ENCODE data around the gene C6orf136. TPM values are rescaled to one million over a fixed set of nuclear protein-coding genes. Genes with fewer than 3 reads are reported as not detected.
"Not testable (repeated sequence)": the region's sequence is repeated elsewhere in the genome, so short reads cannot be mapped to it uniquely, and the experiment has no call there.

Gene C6orf136, protein sequence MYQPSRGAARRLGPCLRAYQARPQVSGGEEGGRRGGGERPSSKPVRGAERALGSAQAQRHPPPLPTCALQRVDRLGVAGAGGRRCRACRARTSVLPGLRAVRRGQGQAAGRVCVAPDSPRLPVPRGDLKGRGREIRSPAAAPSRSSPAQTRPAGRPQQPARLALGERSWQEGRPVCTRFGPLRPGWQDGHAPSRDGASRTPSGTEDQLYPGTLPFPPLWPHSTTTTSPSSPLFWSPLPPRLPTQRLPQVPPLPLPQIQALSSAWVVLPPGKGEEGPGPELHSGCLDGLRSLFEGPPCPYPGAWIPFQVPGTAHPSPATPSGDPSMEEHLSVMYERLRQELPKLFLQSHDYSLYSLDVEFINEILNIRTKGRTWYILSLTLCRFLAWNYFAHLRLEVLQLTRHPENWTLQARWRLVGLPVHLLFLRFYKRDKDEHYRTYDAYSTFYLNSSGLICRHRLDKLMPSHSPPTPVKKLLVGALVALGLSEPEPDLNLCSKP
- 25.0 and 35.9 TPM in 2 replicates for total RNA-seq (2021)
- Bru-seq, nascent RNA: percentile 67 among the genes with signal in this experiment
- percentile 72 among the genes with signal in this experiment for BruChase-seq, experiment 1, labeled RNA remaining after a 2-hour chase
- percentile 75 among the genes with signal in this experiment for BruChase-seq, experiment 2, labeled RNA remaining after a 6-hour chase
- long read RNA-seq, transcript C6orf136-203 (6 exons, 1,402 nt): major isoform, 9 of 23 reads
- long read RNA-seq, partial matches to known transcripts: 2 of 23 reads
- long read RNA-seq, other reads (novel, unspliced or antisense): 8 of 23 reads

DNA sequence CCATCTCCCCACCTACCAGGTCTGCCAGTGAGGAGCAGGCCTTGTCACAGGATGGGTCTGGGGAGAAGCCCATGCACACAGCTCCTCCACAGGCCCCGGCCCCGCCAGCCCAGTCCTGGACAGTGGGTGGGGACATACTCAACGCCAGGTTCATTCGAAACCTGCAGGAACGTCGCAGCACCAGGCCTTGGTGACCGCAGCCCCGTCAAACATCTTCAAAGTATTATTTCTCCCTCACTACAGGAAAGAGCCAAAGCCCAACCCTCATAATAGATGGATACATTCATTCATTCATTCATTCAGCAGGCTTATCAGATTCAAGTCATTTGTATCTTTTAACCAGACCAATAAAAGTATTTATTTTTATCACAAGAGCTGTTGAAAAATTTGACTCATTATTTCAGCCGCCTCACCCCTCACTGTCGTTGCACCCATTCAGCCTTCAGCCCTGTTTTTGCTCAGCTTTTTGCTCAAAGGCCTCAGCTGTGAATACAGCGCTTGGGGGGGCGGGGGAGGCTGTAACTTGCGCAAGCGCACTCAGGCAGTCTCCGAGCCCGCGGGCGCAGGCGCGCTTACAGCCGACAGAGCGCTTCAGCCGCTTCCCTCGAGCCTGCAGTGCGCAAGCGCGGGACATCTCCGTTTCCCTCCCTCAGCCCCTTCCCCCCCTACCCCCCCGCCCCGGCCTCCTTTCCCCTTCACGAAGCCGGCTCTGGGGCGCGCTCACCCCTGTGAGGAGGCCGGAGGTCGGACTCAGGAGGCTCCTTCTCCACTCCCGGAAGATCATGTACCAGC lies at the start of gene C6orf136:
C6orf136 (plus strand) TSS at position 684 of the 792 bp plus-strand sequence; CDS start at position 783, 99 bp downstream.
- Histone ChIP-seq H3K4me3 (ENCODE audit: low read depth, low read length, poor library complexity, severe bottlenecking) (peak within 1 kb of the TSS; percentile 99), H3K9me3 (ENCODE audit: low read depth, low read length, poor library complexity, severe bottlenecking) (no peaks in the 10 kb centered on the region), H3K27ac (ENCODE audit: low read depth, low read length, poor library complexity, severe bottlenecking) (peak within 1 kb of the TSS; percentile 92), H3K27me3 (replicated peaks; ENCODE audit: insufficient read depth, low read depth, low read length, poor library complexity) (no peaks in the 10 kb centered on the region), H3K36me3 (ENCODE audit: insufficient read depth, low read length, poor library complexity, severe bottlenecking) (peaks cover 26% of the 10 kb centered on the region), H3K4me1 (ENCODE audit: insufficient read depth, low read length, poor library complexity, severe bottlenecking) (peaks cover 10% of the 10 kb centered on the region)
- TF ChIP-seq EZH2 (IDR thresholded peaks at IDR 0.05; ENCODE audit: borderline replicate concordance, low read depth, low read length, poor library complexity, severe bottlenecking) (no peak), CTCF (conservative IDR thresholded peaks at IDR 0.05; ENCODE audit: low read depth, low read length) (no peak)
- ChIA-PET POLR2A (ENCODE audit: low non-redundant PET) (interaction anchor here (0.5 to 0.6 kb wide), 2 partner anchors 78 to 1059 kb away, joined by 8 to 12 read pairs; no protein-coding TSS in a partner anchor), CTCF (interaction anchor here (0.5 kb wide), 1 partner anchor 28 kb away, joined by 3 read pairs; no protein-coding TSS in a partner anchor)
- DNase-seq (ENCODE audit: low spot score): peak; percentile 96
- intact Hi-C loops (cut with micrococcal nuclease; ENCODE audit: unreplicated experiment): no loop called here
- TSS peak; percentile 35 for BruUV-seq (replicated peaks)

GRCh38 chr6:30597315-30598144 lies 49.4 kb upstream of the C6orf136 start:
- POLR2A ChIA-PET (ENCODE audit: low non-redundant PET): interaction anchor here (0.6 to 0.7 kb wide), 2 partner anchors 55 to 107 kb away, joined by 3 to 28 read pairs; no protein-coding TSS in a partner anchor

More at GRCh38 chr6:30597315-30598144, 49.4 kb upstream of the C6orf136 start:
- peak; percentile 81 for TF ChIP-seq CTCF (conservative IDR thresholded peaks at IDR 0.05; ENCODE audit: low read depth, low read length)
- H3K27ac ChIP-seq (ENCODE audit: low read depth, low read length, poor library complexity, severe bottlenecking); H3K4me1 ChIP-seq (ENCODE audit: insufficient read depth, low read length, poor library complexity, severe bottlenecking); H3K4me3 ChIP-seq (ENCODE audit: low read depth, low read length, poor library complexity, severe bottlenecking); H3K9me3 ChIP-seq (ENCODE audit: low read depth, low read length, poor library complexity, severe bottlenecking); BruUV-seq (replicated peaks); H3K27me3 ChIP-seq (replicated peaks; ENCODE audit: insufficient read depth, low read depth, low read length, poor library complexity): not testable (repeated sequence)
- CTCF ChIA-PET: interaction anchor here (0.7 to 2.0 kb wide), 3 partner anchors 23 to 490 kb away, joined by 4 to 13 read pairs (median 8); no protein-coding TSS in a partner anchor
- H3K36me3 ChIP-seq (ENCODE audit: insufficient read depth, low read length, poor library complexity, severe bottlenecking): peaks cover 44% of the 10 kb centered on the region
- peak; percentile 88 for DNase-seq (ENCODE audit: low spot score)
- intact Hi-C loops (cut with micrococcal nuclease; ENCODE audit: unreplicated experiment): loop anchor here (1.0 to 5.0 kb wide), 2 partner anchors 55 to 114 kb away; no protein-coding TSS in a partner anchor
